Measurements from ENCODE around the gene DCAF8.
A peak's percentile ranks its signal among the peaks of the same experiment; 100 is the strongest.

The DCAF8 gene

DNA sequence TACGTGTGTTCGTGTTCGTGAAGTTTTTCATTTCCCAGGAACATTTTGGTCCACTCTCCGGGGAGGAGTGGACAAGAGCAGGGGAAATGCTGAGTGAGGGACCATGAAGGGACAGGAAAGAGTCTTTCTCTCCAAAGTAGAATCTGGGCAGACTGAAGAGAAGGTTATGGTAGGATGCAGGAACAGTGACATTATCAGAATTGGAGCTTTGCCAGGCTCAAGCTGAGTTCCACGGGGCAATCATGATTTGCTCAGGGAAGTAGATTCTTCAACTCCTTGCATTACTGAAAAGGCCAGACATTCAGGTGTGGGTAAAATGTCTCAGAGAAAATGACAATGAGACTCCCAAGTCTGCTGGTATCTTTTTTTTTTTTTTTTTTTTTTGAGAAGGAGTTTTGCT, 94.3 kb downstream of the DCAF8 start:
- DNase-seq: no peak

DNA sequence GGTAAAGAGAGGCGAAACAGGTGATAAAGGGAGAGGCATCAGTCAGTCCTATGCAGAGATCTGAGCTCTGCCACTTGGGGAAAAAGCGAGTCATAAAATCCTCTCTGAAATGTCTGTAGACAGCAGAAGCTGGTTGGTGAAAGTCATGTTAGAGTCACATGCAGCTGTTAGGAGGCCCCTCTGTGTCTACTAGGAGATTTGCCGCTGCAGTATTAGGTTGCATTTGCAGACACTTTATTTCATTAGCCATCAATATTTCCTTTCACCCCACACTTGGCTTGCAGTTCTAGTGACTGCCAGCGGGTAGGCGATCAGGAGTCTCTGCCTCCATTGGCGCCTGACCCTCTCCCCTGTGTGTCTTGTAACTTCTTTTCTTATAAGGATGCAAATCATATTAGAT, 94.8 kb downstream of the DCAF8 start:
- DNase-seq: peak in 1 of 2 experiments; percentile 11

GRCh38 chr1:160167056-160167455, 95.3 kb downstream of the DCAF8 start:
- DNase-seq: no peak

DNA sequence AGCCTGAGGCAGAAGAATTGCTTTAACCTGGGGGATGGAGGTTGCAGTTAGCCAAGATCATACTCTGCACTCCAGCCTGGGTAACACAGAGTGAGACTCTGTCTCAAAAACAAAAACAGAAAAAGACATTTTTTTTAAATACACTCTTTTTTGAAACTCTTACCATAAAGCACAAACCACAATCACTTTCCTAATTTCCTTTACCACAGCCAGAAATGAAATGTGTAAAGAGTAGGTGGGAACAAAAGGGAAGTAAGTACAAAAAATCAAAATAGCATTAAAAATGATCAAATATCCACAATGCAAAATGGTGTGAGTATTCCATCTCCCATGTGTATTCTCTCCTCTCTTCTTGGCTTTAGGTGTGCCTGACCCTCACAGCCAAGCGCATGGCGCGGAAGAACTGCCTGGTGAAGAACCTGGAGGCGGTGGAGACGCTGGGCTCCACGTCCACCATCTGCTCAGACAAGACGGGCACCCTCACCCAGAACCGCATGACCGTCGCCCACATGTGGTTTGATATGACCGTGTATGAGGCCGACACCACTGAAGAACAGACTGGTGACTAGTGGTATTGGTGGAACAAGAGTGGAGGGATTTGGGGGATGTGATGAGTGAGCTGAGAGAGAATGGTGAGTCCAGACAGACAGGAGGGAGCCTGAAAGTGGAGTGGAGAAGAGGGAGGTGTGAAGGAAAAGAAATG, 96.0 kb downstream of the DCAF8 start:
- no peak for DNase-seq
